GM19328 (cell line): ENCODE data around the gene P4HB.

ENCODE experiments used
- ATAC-seq: cut with Tn5 transposase; IDR thresholded peaks from one replicate; pipeline ENCODE4 v1.9.1; 2021; ENCODE audit warnings: mild to moderate bottlenecking, moderate library complexity; ENCODE audit not compliant: unreplicated experiment

P4HB gene

DNA sequence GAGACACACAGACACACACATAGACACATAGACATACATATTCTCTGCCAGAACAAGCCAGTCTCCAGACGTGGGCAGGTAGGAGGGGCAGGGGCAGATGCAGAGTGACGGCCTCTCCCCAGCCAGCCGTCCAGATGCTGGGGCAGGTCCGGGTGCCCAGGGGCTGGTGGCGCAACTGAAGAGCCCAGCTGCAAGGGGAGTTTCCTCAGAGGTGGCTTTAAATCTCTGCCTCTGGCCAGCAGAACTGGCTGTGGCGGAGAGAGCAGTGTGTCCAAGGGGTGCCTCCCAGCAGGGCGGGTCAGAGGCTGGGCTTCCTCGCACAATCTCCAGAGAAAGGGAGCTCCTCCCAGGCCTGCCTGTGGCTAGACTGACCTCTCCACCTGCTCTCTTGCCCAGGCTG is 65.8 kb downstream of the P4HB start:
- ATAC-seq: no peak

DNA sequence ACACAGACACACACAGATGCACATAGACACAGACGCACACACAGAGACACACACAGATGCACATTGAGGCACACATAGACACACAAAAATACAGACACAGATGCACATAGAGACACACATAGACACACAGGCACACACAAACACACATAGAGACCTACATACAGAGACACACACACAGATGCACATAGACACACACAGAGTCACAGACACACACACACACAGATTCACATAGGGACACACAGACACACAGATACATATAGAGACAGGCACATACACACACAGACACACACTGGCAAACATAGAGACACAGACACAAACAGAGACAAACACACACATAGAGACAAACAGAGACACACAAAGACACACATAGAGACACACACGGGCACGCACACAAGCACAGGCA is 66.3 kb downstream of the P4HB start:
- ATAC-seq: no peak
